ENCODE results near the gene TM9SF2. TPM values are rescaled to one million over a fixed set of nuclear protein-coding genes. Genes with fewer than 3 reads are reported as not detected.
A peak's percentile ranks its signal among the peaks of the same experiment; 100 is the strongest.

TM9SF2 gene
- polyA plus RNA-seq, 1 experiment: 125 TPM

DNA sequence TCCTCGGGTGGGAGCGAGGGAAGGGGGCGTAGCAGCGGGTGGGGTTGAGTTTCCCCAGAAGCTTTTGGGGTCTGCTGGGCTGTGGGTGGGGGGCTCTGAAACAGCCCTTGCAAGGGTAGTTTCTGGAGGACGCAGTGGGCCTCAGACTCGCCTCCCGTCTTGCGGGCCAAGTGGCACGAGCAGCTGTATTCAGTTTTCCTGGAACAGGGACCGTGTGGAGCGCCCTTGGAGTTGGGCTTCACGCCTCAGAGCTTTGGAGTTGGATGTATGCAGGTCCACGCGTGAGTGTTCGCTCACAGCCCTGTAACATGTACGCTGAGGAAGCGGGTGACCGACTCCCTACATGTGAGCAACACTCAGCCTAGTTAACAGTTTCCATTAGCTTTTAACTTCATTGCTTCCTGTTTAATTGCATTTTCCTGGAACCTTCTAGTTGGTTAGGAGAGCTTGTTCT lies 603 bp downstream of the TM9SF2 start:
- peak overlapping the region; percentile 94 for H3K4me3 ChIP-seq (ENCODE audit: low read depth, low read length)
- H3K9me3 ChIP-seq (ENCODE audit: control insufficient read depth, insufficient read depth, low read length): peaks cover 4% of the 10 kb centered on the region; the same call in 1 of the 2 replicates
- no peaks in the 10 kb centered on the region for H3K27me3 ChIP-seq (ENCODE audit: control insufficient read depth, insufficient read depth, low read length)
- ChIA-PET POLR2A (interaction anchor here (0.7 kb wide), 1 partner anchor 33 kb away, joined by 3 read pairs; no protein-coding TSS in a partner anchor), CTCF (interaction anchor here (1.1 to 6.8 kb wide), 3 partner anchors 60 to 1172 kb away, joined by 3 to 77 read pairs (median 25); partner anchors contain the start of gene TMTC4)
- TF ChIP-seq, protein P1, sequence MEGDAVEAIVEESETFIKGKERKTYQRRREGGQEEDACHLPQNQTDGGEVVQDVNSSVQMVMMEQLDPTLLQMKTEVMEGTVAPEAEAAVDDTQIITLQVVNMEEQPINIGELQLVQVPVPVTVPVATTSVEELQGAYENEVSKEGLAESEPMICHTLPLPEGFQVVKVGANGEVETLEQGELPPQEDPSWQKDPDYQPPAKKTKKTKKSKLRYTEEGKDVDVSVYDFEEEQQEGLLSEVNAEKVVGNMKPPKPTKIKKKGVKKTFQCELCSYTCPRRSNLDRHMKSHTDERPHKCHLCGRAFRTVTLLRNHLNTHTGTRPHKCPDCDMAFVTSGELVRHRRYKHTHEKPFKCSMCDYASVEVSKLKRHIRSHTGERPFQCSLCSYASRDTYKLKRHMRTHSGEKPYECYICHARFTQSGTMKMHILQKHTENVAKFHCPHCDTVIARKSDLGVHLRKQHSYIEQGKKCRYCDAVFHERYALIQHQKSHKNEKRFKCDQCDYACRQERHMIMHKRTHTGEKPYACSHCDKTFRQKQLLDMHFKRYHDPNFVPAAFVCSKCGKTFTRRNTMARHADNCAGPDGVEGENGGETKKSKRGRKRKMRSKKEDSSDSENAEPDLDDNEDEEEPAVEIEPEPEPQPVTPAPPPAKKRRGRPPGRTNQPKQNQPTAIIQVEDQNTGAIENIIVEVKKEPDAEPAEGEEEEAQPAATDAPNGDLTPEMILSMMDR (IDR thresholded peaks at IDR 0.05; ENCODE audit: low read depth, low read length): no peak
- no peak for DNase-seq (ENCODE audit: low read depth, low spot score)
- H3K27ac ChIP-seq (ENCODE audit: low read depth, low read length): peak overlapping the region; percentile 42

DNA sequence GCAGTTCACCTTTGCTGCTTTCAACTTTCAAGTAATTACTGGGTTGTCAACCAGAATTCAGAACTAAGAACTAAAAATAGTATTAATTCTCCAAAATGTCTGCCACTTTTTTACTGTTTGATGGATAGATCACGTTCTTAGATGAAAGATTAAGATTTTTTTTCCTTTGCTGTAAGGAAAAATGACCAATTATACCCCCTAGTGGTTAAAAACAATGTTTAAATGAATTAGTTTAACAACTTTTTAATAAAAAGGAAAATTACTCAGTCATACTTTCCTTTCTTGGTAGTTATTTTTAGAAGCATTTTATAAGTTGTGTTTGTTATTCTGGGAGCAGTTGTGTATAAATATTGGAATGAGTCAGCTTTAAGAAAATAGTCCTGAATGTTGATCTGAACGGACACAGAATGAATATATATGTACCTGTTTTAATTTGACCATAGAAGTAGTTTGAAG lies 4.6 kb downstream of the TM9SF2 start:
- ChIA-PET POLR2A (no interaction called here), CTCF (interaction anchor here (1.2 to 6.8 kb wide), 11 partner anchors 11 to 329 kb away, joined by 3 to 77 read pairs (median 7); no protein-coding TSS in a partner anchor)
- Histone ChIP-seq H3K27me3 (ENCODE audit: control insufficient read depth, insufficient read depth, low read length) (no peaks in the 10 kb centered on the region), H3K27ac (ENCODE audit: low read depth, low read length) (no peak overlapping the region), H3K9me3 (ENCODE audit: control insufficient read depth, insufficient read depth, low read length) (peaks cover 8% of the 10 kb centered on the region), H3K4me3 (ENCODE audit: low read depth, low read length) (no peak overlapping the region)
- TF ChIP-seq, protein P1 (IDR thresholded peaks at IDR 0.05; ENCODE audit: low read depth, low read length): peak; percentile 41
- no peak for DNase-seq (ENCODE audit: low read depth, low spot score)

DNA sequence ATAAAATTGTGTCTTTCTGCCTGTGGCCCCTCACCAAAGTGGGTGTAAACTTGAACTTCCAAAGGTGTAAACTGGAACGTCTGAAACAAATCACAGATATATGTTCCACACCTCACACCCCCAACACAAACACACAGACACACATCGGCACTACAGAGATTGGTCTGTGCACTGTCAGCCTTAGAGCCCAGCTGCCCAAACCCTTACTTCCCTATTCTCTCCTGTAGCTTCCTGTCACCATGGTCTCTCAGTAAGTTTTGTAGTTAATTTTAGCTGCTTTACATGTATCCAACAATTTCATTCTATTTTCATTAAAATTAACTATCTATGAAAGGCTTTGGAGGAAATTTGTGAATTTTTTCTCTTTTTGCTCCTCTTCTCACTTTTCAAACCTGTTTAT lies 5.4 kb downstream of the TM9SF2 start:
- Histone ChIP-seq H3K9me3 (ENCODE audit: control insufficient read depth, insufficient read depth, low read length) (peaks cover 8% of the 10 kb centered on the region), H3K4me3 (ENCODE audit: low read depth, low read length) (no peak overlapping the region), H3K27me3 (ENCODE audit: control insufficient read depth, insufficient read depth, low read length) (no peaks in the 10 kb centered on the region), H3K27ac (ENCODE audit: low read depth, low read length) (no peak overlapping the region)
- POLR2A ChIA-PET: no interaction called here
- TF ChIP-seq, protein P1 (IDR thresholded peaks at IDR 0.05; ENCODE audit: low read depth, low read length): no peak
- DNase-seq (ENCODE audit: low read depth, low spot score): no peak
- CTCF ChIA-PET: interaction anchor here (1.1 to 6.8 kb wide), 7 partner anchors 11 to 241 kb away, joined by 3 to 77 read pairs (median 16); no protein-coding TSS in a partner anchor

GRCh38 chr13:99507054-99507453 lies 5.8 kb downstream of the TM9SF2 start:
- ChIA-PET CTCF (interaction anchor here (1.1 to 6.8 kb wide), 4 partner anchors 11 to 237 kb away, joined by 3 to 77 read pairs (median 24); no protein-coding TSS in a partner anchor), POLR2A (no interaction called here)
- no peak for DNase-seq (ENCODE audit: low read depth, low spot score)
- TF ChIP-seq, protein P1 (IDR thresholded peaks at IDR 0.05; ENCODE audit: low read depth, low read length): no peak
- peaks cover 8% of the 10 kb centered on the region for H3K9me3 ChIP-seq (ENCODE audit: control insufficient read depth, insufficient read depth, low read length)
- H3K27me3 ChIP-seq (ENCODE audit: control insufficient read depth, insufficient read depth, low read length): no peaks in the 10 kb centered on the region
- no peak overlapping the region for H3K27ac ChIP-seq (ENCODE audit: low read depth, low read length)
- H3K4me3 ChIP-seq (ENCODE audit: low read depth, low read length): no peak overlapping the region

DNA sequence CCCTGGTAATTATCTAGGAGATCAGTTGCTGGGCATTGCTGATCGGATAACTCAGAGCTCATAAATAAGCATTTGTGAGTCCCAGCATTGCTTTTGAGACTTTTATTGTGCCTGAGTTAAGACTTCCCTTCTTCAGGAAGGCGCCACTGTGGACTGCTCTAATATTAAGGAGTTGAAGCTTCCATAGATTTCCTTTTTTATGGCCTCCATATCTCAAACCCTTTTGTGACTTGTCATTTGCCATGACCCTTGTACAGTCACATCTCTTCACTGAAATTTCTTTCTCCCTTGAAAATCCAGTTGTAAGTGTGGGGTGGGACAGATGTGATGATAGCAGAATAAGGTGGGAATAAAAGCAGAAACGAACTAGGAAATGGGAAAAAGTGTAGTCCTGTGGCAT lies 6.3 kb downstream of the TM9SF2 start:
- Histone ChIP-seq H3K9me3 (ENCODE audit: control insufficient read depth, insufficient read depth, low read length) (peaks cover 8% of the 10 kb centered on the region), H3K27me3 (ENCODE audit: control insufficient read depth, insufficient read depth, low read length) (no peaks in the 10 kb centered on the region), H3K27ac (ENCODE audit: low read depth, low read length) (no peak overlapping the region), H3K4me3 (ENCODE audit: low read depth, low read length) (no peak overlapping the region)
- TF ChIP-seq, protein P1 (IDR thresholded peaks at IDR 0.05; ENCODE audit: low read depth, low read length): no peak
- ChIA-PET CTCF (interaction anchor here (1.1 to 6.8 kb wide), 4 partner anchors 10 to 237 kb away, joined by 3 to 77 read pairs (median 24); no protein-coding TSS in a partner anchor), POLR2A (no interaction called here)
- no peak for DNase-seq (ENCODE audit: low read depth, low spot score)
